Ovary (tissue), 9 donors: Measurements from ENCODE around the gene PATJ. TPM values are rescaled to one million over a fixed set of nuclear protein-coding genes. Genes with fewer than 3 reads are reported as not detected.
A peak's percentile ranks its signal among the peaks of the same experiment; 100 is the strongest.

Experiments
- DNase-seq, 5 donors: peaks; one replicate each; pipeline ENCODE4 v3.0.0-alpha.2; 2019 to 2020
- H3K27ac ChIP-seq, 2 donors: fragments of 200-600 bp; one replicate each; pipeline versions ENCODE4 v1.5.1 to v1.8.0; 2019 to 2022
- H3K27me3 ChIP-seq: fragments of 200-600 bp; one replicate; pipeline ENCODE4 v1.8.0; 2022
- H3K36me3 ChIP-seq: fragments of 200-600 bp; sonication (generic); one replicate; pipeline ENCODE4 v1.5.1; 2019
- H3K4me1 ChIP-seq: one replicate; pipeline ENCODE4 v1.8.1; 2013; ENCODE audit warnings: mild to moderate bottlenecking, moderate library complexity; ENCODE audit not compliant: insufficient read depth
- H3K4me3 ChIP-seq: fragments of 200-600 bp; sonication (generic); one replicate; pipeline ENCODE4 v1.5.1; 2017
- H3K9me3 ChIP-seq, 2 donors: fragments of 200-600 bp in 1 of 2; sonication (generic) in 1 of 2; one replicate each; pipeline versions ENCODE4 v1.5.1 to v1.8.1; 2013 to 2019; ENCODE audit warnings: mild to moderate bottlenecking in 1 of 2, moderate library complexity in 1 of 2
- EP300 ChIP-seq: sonication (generic); formaldehyde crosslinking; IDR thresholded peaks from one replicate; pipeline ENCODE4 v1.6.1; 2017; ENCODE audit warnings: antibody characterized with exemption
- POLR2A ChIP-seq: fragments of 450-650 bp; IDR thresholded peaks from one replicate; pipeline ENCODE4 v1.6.1; 2017; ENCODE audit warnings: antibody characterized with exemption, mild to moderate bottlenecking, moderate library complexity
- WGBS, 3 donors: extraction: QIAGEN DNeasy Blood & Tissue Kit in 1 of 3; methylation state at CpG; one replicate each; pipeline versions ENCODE4 v1.1.5 to v1.1.7; 2013 to 2017; 5-methylcytosine and 5-hydroxymethylcytosine counted together
- intact Hi-C, 4 donors: fragments of 100-400 bp; cut with DNase I; formaldehyde crosslinking; loops; one replicate each; pipeline versions ENCODE4 v1.11.0 to v1.15.1; 2022 to 2023
- polyA plus RNA-seq, 2 donors: library from polyadenylated mRNA; stranded (reverse); fragments of 200-250 nt in 1 of 2; fragments of 350-450 nt in 1 of 2; fragmentation: Illumina TruSeq in 1 of 2; extraction: RNeasy Lipid Tissue Mini Kit (QIAGEN cat#74804) in 1 of 2; gene quantifications; one replicate each; pipeline ENCODE4 v1.2.3, GENCODE V29; 2013 to 2014
- total RNA-seq, 7 donors: library from RNA; depleted of rRNA in 2 of 7; stranded (reverse); fragments of >200 nt in 2 of 7; fragmentation: NEBNext Ultra II Directional in 3 of 7; extraction: Animal tissue kit (Norgen Biotek cat#: 25700) in 3 of 7; gene quantifications; one replicate each; pipeline versions ENCODE4 v1.1.0 to v1.2.4, GENCODE V29; 2016 to 2023
- TF ChIP-seq, protein P1 (sequence below), 3 donors: fragments of 450-650 bp in 2 of 3; fragments of 200-600 bp in 1 of 3; IDR thresholded peaks; one replicate each; pipeline versions ENCODE4 v1.5.1 to v1.8.0; 2016 to 2022; ENCODE audit warnings: antibody characterized with exemption in 3 of 3, mild to moderate bottlenecking in 1 of 3
- donor health status: DM: no; HTN: no; CAD: no; lungs with moderate emphysema.
- donor health status: DM: no; HTN: no; CAD: no.
- donor health status: Bipolar disorder and iron deficiency.
- donor health status: DM: yes; HTN: yes; CAD: no.
- donor health status: DM: no; HTN: no; CAD: no.
- donor health status: DM: yes; HTN: yes; CAD: no.

The PATJ gene
- total and polyA plus RNA-seq, 9 donors, result 7.6 to 60.1 (median 25.5) TPM

DNA sequence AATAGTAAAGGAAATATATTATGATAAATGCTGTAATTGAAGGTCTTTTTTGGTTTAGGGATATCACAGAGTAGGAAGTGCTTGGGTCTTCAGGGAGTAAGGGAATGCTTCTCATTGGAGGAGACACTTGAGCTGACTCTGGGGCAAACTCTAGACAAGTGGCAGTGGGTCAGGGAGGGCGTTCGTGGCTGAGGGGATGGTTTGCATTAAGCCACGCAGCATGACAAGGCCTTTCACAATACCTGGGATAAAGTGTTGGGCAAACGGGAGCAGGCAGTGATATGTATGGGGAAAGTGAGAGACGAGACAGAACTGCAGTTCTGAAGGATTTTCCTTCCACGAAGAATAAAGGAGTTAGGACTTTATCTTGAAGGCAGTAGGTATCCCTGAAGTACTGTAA, 109.0 kb downstream of the PATJ start:
- WGBS, 3 donors, result 75 to 77% (median 76%) methylated on average over 6 of the region's 6 CpGs
- intact Hi-C loops, result loop anchor here in 3 of 4 donors (5.0 to 10.0 kb wide), 6 partner anchors 806 to 1876 kb away; no protein-coding TSS in a partner anchor

DNA sequence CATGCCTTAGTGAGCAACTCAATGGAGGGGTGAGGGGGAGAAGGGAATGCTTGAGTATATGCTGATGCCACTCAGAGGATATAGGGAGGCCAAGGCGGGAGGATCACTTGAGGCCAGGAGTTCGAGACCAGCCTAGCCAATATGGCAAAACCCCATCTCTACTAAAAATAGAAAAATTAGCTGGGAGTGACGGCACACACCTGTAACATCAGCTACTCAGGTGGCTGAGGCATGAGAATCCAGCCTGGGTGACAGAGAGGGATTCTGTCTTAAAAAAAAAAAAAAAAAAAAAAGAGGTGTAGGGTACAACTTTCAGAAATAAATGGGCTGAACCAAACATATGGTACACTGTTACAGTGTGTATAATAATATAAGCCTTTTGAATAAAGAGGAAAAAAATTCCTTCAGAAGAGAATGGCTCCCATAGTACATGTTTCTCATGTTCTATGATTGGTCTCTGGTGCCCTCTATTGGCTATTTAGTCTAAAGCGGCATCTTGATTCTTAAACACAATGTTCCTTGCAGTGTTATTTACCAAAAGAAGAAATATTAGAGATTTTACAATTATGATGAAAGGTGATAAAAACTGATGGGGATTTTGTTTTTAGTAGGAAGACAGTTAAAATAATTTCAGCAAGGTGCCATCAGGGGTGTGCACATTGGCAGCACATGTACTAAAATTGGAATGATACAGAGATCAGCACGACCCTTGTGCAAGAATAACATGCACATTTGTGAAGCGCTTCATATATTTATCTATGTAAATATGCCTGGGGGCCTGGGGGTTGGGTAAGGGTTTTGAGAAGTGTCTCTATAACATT, 109.8 kb downstream of the PATJ start:
- TF ChIP-seq, protein P1, sequence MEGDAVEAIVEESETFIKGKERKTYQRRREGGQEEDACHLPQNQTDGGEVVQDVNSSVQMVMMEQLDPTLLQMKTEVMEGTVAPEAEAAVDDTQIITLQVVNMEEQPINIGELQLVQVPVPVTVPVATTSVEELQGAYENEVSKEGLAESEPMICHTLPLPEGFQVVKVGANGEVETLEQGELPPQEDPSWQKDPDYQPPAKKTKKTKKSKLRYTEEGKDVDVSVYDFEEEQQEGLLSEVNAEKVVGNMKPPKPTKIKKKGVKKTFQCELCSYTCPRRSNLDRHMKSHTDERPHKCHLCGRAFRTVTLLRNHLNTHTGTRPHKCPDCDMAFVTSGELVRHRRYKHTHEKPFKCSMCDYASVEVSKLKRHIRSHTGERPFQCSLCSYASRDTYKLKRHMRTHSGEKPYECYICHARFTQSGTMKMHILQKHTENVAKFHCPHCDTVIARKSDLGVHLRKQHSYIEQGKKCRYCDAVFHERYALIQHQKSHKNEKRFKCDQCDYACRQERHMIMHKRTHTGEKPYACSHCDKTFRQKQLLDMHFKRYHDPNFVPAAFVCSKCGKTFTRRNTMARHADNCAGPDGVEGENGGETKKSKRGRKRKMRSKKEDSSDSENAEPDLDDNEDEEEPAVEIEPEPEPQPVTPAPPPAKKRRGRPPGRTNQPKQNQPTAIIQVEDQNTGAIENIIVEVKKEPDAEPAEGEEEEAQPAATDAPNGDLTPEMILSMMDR (IDR thresholded peaks at IDR 0.05), result peak; percentile 49 to 66 (median 51)
- TF ChIP-seq POLR2A, result no peak
- DNase-seq, result no peak
- no peaks in the 10 kb centered on the region for H3K36me3 ChIP-seq
- intact Hi-C loops, result loop anchor here in 3 of 4 donors (5.0 to 10.0 kb wide), 6 partner anchors 807 to 1877 kb away; no protein-coding TSS in a partner anchor
- H3K4me1 ChIP-seq, result no peaks in the 10 kb centered on the region
- H3K4me3 ChIP-seq, result no peak overlapping the region
- H3K27ac ChIP-seq, result no peak overlapping the region
- no peaks in the 10 kb centered on the region for H3K27me3 ChIP-seq
- H3K9me3 ChIP-seq, result no peaks in the 10 kb centered on the region
- 59 to 68% (median 61%) methylated on average over 6 of the region's 6 CpGs for WGBS, 3 donors

More for the DNA sequence above, 109.0 kb downstream of the PATJ start:
- Histone ChIP-seq H3K4me1 (no peaks in the 10 kb centered on the region), H3K9me3 (no peaks in the 10 kb centered on the region), H3K36me3 (no peaks in the 10 kb centered on the region), H3K4me3 (no peak overlapping the region), H3K27me3 (no peaks in the 10 kb centered on the region), H3K27ac (no peak overlapping the region)
- TF ChIP-seq EP300 (no peak), POLR2A (no peak)
- TF ChIP-seq, protein P1 (IDR thresholded peaks at IDR 0.05), result no peak
- DNase-seq, result no peak

DNA sequence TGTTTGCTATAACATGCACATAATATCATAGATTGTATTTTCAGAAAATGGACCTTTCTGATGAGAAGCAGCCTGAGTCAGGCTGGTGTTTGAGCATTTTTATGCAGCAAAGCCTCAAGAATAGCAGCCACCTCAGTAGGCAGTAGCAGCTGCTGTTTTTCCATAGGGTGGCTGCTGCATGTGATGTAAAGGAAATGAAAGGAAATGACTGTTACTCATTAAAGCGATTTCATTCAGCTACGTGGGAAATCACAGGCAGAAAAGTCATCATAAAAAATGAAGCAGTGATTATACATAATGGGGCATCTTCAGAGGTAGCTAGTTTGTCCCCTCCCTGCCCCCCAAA, 110.4 kb downstream of the PATJ start:
- DNase-seq, result no peak
- Histone ChIP-seq H3K36me3 (no peaks in the 10 kb centered on the region), H3K4me3 (no peak overlapping the region), H3K27ac (no peak overlapping the region), H3K9me3 (no peaks in the 10 kb centered on the region), H3K27me3 (no peaks in the 10 kb centered on the region), H3K4me1 (no peaks in the 10 kb centered on the region)
- TF ChIP-seq, protein P1 (IDR thresholded peaks at IDR 0.05), result no peak
- TF ChIP-seq EP300, result no peak
- no peak for TF ChIP-seq POLR2A
- intact Hi-C loops, result loop anchor here in 3 of 4 donors (5.0 to 10.0 kb wide), 6 partner anchors 808 to 1878 kb away; no protein-coding TSS in a partner anchor
- 80 to 88% (median 88%) methylated on average over 2 of the region's 2 CpGs for WGBS, 3 donors

DNA sequence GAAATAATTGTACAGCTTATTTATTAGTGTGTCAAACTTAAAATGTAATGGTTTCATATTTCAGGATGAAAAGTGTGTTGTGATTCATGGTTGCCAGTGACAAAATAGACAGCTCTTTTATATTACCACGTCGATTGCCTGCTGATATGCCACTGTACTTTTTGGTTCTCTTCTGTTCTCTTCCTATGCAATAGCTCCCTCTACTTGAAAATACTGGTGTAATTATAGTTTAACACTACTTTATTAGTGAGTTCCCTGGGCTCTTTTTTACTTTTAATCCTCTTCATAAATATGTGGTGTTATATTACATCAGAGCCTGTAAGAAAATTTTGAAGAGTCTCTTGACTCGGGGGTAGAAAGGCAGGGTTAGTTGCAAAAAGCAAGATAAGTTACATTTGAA, 111.3 kb downstream of the PATJ start:
- H3K9me3 ChIP-seq, result no peaks in the 10 kb centered on the region
- no peak for DNase-seq
- 4 to 7% (median 6%) methylated on average over 3 of the region's 3 CpGs for WGBS, 3 donors
- intact Hi-C loops, result loop anchor here in 3 of 4 donors (5.0 to 10.0 kb wide), 6 partner anchors 809 to 1879 kb away; no protein-coding TSS in a partner anchor
- no peaks in the 10 kb centered on the region for H3K36me3 ChIP-seq
- H3K27ac ChIP-seq, result no peak overlapping the region
- TF ChIP-seq POLR2A (no peak), EP300 (no peak)
- TF ChIP-seq, protein P1 (IDR thresholded peaks at IDR 0.05), result no peak
- no peaks in the 10 kb centered on the region for H3K27me3 ChIP-seq
- no peak overlapping the region for H3K4me3 ChIP-seq
- no peaks in the 10 kb centered on the region for H3K4me1 ChIP-seq
